Activated gamma-delta T cell (primary cell): Measurements from ENCODE around the gene PRPF19.

ENCODE experiments used
- DNase-seq: peaks from one replicate; lab custom pipeline; 2025; lab: John Stamatoyannopoulos, UW

The PRPF19 gene

DNA sequence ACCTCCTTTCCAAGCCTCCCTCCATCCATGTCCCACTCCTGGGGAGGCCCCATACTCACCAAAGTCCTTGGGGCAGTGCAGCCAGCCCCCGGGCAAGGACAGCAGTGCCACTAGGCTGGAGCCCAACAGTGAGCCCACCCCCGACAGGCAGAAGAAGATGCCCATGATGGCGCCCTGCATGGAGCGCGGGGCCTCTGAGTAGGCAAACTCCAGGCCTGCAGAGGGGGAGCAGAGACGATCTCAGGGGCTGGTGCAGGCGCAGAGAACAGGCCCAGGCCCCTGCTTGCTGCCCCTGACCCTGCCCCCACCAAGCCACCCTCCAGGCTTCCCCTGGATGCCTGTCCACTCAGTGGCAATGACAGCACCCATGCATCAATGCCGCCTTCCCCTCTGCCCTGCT is 31.4 kb upstream of the PRPF19 start:
- no peak for DNase-seq

DNA sequence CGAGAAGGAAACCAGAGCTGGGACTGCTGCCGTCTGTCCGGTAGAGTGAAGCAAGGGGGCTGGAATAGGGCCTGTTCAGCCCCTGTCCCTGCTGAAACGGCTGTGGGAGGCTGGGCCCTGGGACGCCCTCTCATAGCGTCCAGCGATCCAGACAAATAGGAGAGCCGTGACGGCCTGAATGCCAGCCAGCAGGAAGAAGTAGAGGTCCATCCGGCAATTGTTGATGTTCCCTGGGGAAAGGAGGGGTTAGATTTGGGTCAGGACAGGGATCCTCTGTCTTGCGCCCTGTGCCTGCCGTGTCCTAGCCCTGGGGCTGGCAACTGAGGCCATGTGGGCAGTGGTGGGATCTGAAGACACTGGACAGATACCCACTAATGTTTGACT is 30.8 kb upstream of the PRPF19 start:
- no peak for DNase-seq

DNA sequence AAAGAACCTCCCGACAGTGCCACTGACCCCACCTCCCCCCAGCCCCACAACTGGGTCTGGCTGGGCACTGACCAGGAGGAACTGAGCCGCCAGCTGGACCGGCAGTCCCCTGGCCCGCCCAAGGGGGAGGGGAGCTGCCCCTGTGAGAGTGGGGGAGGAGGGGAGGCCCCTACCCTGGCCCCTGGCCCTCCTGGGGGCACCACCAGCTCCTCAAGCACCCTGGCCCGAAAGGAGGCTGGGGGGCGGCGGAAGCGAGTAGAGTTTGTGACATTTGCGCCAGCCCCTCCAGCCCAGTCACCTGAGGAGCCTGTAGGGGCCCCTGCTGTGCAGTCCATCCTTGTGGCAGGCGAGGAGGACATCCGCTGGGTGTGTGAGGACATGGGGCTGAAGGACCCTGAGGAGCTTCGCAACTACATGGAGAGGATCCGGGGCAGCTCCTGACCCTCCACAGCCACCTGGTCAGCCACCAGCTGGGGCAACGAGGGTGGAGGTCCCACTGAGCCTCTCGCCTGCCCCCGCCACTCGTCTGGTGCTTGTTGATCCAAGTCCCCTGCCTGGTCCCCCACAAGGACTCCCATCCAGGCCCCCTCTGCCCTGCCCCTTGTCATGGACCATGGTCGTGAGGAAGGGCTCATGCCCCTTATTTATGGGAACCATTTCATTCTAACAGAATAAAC is 30.2 kb upstream of the PRPF19 start:
- no peak for DNase-seq

DNA sequence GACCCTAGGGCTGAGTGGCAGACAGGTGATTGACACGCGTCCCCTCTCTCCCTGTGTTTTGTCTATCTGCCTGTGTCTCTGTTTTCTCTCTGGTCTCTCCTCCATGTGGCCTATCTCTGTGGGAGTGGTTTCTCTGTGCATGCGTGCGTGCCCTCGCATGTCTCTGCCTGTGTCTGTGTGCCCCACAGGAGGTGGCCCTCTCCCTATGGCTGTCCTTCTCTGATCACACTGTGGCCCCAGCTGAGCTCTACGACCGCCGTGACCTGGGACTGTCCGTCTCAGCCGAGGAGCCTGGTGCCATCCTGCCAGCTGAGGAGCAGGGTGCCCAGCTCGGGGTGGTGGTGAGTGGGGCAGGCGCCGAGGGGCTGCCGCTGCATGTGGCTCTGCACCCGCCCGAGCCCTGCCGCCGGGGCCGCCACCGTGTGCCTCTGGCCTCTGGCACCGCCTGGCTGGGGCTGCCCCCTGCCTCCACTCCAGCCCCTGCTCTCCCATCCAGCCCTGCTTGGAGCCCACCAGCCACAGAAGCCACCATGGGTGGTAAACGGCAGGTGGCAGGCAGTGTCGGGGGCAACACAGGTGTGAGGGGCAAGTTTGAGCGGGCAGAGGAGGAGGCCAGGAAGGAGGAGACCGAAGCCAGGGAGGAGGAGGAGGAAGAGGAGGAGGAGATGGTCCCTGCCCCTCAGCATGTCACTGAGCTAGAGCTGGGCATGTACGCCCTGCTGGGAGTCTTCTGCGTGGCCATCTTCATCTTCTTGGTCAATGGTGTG is 29.5 kb upstream of the PRPF19 start:
- no peak for DNase-seq

DNA sequence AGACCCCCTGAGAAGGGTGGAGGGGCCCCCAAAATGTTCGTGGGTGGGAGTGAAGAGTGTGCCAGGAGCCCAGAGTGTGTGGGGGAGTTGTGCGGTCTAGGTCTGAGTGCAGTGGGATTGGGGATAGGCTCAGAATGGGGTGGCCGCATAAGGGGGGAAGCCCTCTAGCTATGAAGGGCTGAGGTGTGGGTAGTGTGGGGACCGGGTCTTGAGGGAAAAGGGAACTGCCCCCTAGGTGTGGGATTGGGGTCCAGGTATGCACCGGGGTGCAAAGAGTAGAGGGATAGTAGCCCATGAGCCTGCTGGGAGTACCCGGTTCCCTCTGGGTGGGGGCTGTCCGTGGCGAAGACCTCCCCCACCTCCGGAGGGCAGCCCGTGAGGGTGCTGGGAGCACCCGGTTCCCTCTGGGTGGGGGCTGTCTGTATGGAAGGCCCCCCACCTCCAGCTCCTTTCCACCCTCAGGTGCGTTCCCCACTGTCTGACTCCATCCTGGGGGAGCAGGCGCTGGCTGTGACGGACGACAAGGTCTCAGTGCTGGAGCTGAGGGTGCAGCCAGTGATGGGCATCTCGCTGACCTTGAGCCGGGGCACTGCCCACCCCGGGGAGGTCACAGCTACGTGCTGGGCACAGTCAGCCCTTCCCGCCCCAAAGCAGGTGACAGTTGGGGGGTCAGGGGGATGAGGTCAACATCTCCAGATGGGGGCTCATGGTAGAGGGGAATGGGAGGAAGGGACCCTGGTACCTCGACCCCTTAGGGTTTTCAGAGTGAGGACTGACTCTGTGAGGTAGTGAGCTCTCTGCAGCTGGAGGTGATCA is 28.6 kb upstream of the PRPF19 start:
- DNase-seq: no peak

DNA sequence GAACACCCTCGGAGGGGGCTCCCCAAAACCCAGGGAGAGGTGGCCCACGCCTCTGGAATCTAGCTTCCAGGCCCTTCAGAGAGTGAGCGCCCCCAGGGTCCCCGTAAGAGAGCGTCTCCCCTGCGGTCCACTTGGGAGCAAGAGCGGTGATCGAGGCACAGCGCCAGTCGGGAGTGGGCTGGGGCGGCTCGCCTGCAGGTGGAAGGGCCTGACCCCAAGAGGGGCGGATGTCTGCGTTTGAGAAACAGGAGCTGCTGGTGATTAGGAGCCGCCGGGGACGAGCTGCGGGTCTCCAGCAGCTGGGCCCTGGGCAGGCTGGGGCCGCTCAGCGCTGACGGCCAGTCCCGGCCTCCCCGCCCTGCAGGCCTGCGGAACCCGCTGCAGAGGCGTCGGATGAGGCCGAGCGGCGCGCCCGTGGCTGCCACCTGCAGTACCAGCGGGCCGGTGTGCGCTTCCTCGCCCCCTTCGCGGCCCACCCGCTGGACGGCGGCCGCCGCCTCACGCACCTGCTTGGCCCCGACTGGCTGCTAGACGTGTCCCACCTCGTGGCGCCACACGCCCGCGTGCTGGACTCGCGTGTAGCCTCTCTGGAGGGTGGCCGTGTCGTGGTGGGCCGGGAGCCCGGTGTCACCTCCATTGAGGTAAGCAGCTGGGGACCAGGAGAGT is 27.9 kb upstream of the PRPF19 start:
- DNase-seq: no peak

DNA sequence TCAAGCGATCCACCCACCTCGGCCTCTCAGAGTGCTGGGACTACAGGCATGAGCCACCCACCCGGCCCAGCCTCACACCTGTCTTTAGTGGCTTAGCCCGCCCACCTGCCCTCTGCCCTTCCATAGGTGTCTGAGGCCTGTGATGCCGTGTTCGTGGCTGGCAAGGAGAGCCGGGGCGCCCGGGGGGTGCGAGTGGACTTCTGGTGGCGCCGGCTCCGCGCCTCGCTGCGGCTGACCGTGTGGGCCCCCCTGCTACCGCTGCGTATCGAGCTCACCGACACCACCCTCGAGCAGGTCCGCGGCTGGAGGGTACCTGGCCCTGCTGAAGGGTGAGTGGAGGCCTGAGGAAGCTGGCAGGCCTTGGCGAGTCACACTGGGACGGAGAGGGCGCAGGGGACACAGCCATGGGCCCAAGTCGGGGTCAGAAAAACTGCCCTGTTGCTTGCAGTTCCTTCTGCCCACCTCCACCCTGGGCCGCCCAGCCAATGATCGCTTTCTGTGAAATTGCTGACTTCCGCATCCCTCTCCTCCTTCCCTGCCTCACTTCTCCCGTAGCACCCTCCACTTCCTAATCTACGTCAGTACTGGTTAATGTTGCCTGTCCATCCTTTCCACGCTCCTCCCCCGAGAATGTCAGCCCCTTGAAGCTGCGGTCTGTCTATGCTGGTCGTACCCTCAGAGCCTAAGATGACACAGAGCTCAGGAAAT is 27.2 kb upstream of the PRPF19 start:
- DNase-seq: no peak

DNA sequence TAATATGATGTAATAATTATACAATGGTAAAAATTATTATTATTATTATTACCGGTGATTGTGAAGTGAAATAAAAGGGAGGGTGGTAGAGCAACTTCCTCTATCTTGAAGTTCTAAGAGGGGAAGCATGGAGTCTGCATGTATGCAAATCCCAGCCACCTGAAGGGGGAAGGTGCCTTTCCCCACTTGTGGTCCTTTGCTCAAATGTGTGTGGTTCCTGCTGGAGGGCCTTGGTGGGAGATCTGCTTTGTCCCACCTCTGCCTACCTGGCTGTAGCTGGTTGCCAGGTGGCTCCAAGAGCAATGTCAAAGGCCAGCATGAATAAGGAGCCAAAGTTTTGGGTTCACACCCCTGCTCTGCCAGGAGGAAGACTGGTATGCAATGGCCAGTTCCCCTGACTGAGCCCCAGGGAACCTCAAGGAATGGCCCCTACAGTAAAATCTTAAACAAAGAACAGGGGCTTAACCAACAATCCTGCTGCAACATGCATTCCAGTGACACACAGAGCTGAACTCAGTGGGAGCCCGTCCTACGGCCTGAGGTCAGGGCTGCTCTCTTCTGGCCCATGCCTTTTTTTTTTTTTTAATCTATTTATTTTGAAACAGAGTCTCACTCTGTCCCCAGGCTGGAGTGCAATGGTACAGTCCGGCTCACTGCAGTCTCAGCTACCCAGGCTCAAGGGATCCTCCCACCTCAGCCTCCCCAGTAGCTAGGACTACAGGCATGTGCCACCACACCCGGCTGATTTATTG is 26.4 kb upstream of the PRPF19 start:
- DNase-seq: no peak

DNA sequence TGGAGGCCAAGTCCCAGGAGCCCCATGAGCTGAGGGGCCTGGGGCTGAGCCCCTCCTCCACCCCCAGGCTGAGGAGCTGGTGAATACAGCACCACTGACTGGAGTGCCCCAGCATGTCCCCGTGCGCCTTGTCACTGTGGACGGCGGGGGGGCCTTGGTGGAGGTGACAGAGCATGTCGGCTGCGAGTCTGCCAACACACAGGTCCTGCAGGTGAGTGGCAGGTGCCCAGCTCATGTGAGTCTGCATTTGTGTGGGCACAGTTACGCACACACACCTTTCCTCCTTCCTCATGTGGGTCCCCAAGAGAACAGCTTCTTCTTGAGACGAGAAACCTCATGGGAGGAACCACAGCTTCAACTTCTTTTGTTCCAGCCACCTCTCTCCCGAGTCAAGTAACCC is 25.5 kb upstream of the PRPF19 start:
- DNase-seq: no peak

DNA sequence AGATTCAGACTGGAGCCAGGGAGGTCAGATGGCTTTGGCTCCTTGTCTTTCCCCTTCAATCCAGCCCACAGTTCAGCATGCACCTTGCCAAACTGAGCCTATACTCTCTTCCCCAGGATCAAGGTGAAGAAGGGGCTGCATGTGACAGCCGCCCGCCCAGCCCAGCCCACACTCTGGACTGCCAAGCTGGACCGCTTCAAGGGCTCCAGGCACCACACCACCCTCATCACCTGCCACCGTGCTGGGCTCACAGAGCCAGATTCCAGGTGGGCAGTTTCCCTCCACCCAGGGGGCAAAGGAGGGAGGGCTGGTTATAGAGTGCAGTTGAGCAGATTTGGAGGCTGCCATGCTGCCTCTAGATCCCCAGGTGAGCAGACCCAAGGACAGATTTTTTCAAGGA is 24.0 kb upstream of the PRPF19 start:
- DNase-seq: no peak

DNA sequence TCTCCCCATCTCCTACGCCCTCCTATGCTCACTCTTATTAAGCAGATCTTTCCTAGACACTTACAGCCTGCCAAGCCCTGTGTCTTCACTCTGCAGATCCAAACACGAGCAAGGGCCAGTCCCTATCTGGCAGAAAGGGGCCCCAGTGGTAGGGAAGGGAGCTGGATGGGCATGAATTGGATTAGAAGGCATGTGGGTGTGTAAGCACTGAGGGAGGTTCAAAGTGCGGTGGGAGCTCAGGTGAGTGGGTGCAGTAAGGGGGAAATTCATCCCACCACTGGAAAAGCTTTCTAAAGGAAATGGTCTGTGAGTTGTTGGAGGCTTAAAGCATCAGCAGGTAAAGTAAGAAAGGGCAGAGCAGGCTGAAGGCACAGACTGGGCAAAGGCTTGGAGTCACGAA is 23.4 kb upstream of the PRPF19 start:
- no peak for DNase-seq

DNA sequence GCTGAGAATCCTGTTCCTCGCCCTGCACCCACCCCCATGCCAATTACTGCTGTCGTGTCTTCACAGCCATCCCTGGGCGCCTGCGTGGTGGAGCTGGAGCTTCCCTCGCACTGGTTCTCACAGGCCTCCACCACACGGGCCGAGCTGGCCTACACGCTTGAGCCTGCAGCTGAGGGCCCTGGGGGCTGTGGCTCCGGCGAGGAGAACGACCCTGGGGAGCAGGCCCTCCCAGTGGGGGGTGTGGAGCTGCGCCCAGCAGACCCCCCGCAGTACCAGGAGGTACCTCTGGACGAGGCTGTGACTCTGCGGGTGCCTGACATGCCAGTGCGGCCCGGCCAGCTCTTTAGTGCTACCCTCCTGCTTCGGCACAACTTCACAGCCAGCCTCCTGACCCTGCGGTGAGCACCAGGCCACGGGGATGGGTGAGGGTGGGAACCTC is 22.2 kb upstream of the PRPF19 start:
- DNase-seq: no peak

DNA sequence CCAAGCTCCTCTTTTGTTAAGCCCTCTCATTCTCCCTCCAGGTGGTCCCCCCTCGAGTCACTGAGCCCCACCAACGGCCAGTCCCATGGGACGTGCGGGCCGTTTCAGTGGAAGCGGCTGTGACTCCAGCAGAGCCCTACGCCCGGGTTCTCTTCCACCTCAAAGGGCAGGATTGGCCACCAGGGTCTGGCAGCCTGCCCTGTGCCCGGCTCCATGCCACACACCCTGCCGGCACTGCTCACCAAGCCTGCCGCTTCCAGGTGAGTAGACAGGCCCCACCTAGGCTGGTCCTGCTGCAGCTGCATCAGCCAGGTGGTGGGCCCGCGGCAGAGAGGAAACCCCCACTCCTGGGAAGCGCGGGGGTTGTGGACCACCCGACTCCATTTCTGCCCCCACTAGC is 21.2 kb upstream of the PRPF19 start:
- no peak for DNase-seq

DNA sequence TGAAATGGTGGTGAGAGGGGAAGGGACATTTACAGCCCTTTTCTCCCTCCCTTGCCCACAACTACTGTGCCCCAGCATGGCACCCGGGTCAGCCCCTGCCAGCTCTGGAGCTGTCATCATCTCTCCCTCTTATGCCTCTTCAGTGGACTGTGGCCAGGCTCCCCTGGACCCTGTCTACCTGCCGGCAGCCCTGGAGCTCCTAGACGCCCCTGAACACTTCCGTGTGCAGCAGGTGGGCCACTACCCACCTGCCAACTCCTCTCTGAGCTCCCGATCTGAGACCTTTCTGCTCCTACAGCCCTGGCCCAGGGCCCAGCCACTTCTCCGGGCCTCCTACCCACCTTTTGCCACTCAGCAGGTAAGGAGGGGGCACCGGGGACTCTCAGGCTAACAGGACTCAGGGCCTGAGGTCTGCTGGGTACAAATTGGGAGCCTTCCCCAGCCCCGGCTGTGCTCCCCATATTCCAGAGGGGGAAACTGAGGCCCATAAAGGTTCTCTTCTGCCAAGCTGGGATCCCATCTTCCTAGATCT is 20.7 kb upstream of the PRPF19 start:
- no peak for DNase-seq

DNA sequence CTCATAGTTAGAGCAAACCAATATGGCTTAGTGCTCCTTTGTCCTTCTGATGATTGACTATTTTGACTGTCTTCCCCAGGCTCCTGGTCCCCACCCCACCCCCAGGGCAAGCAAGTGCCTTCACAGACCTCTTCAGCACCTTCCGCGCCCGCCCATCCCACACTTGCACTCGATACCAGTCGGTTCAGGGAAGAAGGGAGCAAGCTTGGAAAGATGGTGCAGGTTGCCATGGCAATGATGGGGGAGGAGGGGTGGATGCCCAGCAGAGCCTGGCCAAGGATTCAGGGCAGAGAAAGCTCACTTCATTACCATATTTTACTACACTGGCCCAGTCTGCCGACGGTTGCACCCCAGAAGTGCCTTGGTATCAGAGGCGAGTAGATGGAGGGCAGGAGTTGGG is 20.1 kb upstream of the PRPF19 start:
- DNase-seq: no peak

DNA sequence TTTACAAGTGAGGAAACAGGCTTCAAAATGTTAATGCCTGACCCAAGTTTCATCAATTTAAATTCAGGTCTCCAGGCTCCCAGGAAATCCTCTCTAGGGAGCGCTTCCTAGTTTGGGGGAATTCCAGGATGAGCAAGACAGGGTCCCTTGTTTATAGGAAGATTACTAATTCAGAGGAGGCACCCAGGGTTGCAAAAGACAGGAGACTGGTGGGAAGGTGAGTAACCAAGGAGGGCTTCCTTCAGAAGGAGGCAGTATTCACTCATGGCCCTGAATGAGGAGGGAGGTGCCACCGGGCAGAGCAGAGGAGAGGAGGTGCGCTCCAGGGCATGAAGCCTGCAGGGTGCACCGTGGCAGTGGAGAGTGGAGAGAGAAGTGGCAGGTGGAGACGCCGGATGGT is 19.5 kb upstream of the PRPF19 start:
- no peak for DNase-seq

DNA sequence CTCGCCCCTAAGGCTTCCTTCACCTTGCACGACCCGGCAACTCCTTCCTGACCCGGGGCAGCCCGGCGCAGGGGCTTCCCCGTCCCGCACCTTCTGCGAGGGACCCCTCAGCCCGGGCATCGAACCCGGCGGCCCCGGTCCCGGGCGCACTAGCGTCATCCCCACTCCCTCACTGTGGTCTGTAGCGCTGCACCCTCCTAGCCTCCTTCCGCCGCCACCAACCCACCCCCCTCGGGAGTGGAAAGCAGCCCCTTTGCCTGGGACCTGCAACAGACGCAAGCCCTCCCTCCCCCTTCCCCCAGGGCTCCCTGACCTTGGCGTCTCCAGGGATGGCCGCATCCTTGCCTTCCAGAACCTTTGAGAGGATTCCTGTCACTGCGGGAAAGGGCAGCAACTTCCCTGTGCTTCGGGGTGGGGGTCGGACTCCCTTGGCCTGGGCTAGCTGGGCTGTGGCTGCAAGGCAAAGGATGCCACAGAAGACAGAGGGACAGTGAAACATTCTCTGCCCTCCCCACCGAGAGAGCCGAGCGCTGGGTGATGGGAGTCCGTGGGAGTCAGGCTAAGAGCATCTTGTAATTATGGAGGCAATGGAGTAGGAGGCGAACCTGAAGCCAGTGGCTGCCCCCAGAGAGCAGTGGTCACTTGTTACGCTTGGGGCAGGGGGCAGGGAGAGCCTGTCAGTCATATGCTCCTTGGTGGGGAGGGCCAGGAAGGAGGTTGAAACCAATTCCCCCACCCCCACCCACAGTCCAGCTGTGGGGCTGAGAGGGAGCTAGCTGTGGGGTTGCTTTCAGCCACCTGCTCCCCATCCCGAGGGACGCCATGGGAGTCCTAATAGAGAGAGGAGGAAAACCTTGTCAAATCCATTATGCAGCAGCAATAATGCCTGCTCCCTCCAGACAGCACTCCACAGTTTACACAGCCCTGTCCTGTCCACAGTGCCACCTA is 18.8 kb upstream of the PRPF19 start:
- DNase-seq: no peak

DNA sequence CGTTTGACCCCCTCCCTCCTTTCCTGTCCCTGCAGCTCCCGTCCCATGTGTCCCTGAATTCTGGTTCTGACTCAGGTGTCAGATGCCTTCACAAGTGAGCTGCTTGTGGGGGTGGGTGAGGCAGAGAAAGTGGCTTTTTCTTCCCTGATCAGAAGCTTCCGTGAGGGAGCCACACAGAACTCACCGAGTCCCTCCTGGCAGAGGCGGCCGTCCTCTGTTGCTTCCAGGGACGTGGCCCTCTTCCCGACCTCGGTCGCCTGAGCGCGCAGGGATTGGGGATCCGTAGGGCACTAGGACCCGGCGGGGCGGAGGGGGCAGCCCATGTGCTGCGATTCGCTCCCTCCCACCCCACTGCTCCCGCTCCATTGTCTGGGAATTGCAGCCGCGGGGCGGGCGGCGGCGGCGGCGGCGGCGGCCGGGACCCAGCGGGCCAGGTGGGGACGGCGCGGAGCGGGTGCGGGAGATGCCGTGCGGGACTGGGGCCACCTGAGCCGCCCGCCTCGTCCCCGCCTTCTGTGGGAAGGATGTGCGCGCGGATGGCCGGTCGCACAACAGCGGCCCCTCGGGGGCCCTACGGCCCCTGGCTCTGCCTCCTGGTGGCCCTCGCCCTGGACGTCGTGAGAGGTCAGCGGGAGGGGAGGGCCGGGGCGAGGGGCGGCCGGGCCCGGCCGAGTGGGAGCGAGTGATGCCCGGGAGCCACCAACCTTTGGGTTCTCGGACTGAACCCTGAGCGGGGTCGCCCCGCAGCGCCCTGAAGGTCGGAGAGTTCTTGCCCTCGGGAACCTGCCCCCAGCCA is 17.9 kb upstream of the PRPF19 start, which contains the start of gene TMEM132A:
TSS of gene TMEM132A (plus strand) at position 351 of the 796 bp plus-strand sequence. CDS start at position 525, 174 bp downstream.
- DNase-seq: no peak

DNA sequence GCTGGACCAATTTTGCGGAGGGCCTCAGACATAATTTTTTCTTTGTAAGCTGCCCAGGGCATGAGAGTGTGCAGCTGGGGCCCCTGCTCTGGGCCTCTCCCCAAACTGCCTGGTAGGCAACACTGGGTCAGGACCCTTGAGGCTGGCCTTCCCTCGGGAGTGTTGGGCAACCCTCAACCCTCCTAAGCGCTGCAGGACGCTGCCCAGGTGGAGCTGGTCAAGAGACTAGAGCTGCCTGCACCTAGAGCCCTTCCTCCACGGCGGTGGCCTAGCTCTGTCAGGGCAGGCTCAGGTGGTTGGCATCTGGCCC is 17.4 kb upstream of the PRPF19 start:
- DNase-seq: no peak
